Measurements from ENCODE around the gene SLC12A7. TPM values are rescaled to one million over a fixed set of nuclear protein-coding genes. Genes with fewer than 3 reads are reported as not detected.

Gene SLC12A7
- total RNA-seq, 1 donor from 2014 or later, result 11.5 TPM

- TF ChIP-seq CTCF (IDR thresholded peaks at IDR 0.05), result no peak
- Mint-ChIP-seq H3K9me3 (ENCODE audit: unreplicated experiment) (no peaks in the 10 kb centered on the region), H3K36me3 (ENCODE audit: unreplicated experiment) (no peaks in the 10 kb centered on the region), H3K4me1 (ENCODE audit: unreplicated experiment) (no peaks in the 10 kb centered on the region), H3K27ac (ENCODE audit: unreplicated experiment) (no peak overlapping the region), H3K4me3 (ENCODE audit: unreplicated experiment) (no peak overlapping the region), H3K27me3 (ENCODE audit: unreplicated experiment) (no peaks in the 10 kb centered on the region)
- no peak for DNase-seq (ENCODE audit: extremely low spot score, unreplicated experiment)
Observed at GRCh38 chr5:1080432-1080831, 31.4 kb downstream of the SLC12A7 start.

GRCh38 chr5:1079961-1080360 lies 31.9 kb downstream of the SLC12A7 start:
- Mint-ChIP-seq H3K27me3 (ENCODE audit: unreplicated experiment) (no peaks in the 10 kb centered on the region), H3K9me3 (ENCODE audit: unreplicated experiment) (no peaks in the 10 kb centered on the region), H3K27ac (ENCODE audit: unreplicated experiment) (no peak overlapping the region), H3K4me3 (ENCODE audit: unreplicated experiment) (no peak overlapping the region), H3K36me3 (ENCODE audit: unreplicated experiment) (no peaks in the 10 kb centered on the region), H3K4me1 (ENCODE audit: unreplicated experiment) (no peaks in the 10 kb centered on the region)
- no peak for DNase-seq (ENCODE audit: extremely low spot score, unreplicated experiment)
- TF ChIP-seq CTCF (IDR thresholded peaks at IDR 0.05), result no peak

GRCh38 chr5:1079486-1079885 lies 32.4 kb downstream of the SLC12A7 start:
- TF ChIP-seq CTCF (IDR thresholded peaks at IDR 0.05), result no peak
- H3K4me1 Mint-ChIP-seq (ENCODE audit: unreplicated experiment), result no peaks in the 10 kb centered on the region
- no peak overlapping the region for H3K27ac Mint-ChIP-seq (ENCODE audit: unreplicated experiment)
- no peak overlapping the region for H3K4me3 Mint-ChIP-seq (ENCODE audit: unreplicated experiment)
- no peaks in the 10 kb centered on the region for H3K27me3 Mint-ChIP-seq (ENCODE audit: unreplicated experiment)
- DNase-seq (ENCODE audit: extremely low spot score, unreplicated experiment), result no peak
- H3K9me3 Mint-ChIP-seq (ENCODE audit: unreplicated experiment), result no peaks in the 10 kb centered on the region
- H3K36me3 Mint-ChIP-seq (ENCODE audit: unreplicated experiment), result no peaks in the 10 kb centered on the region

GRCh38 chr5:1078851-1079250 lies 33.0 kb downstream of the SLC12A7 start:
- no peak for TF ChIP-seq CTCF (IDR thresholded peaks at IDR 0.05)
- no peak overlapping the region for H3K27ac Mint-ChIP-seq (ENCODE audit: unreplicated experiment)
- no peaks in the 10 kb centered on the region for H3K9me3 Mint-ChIP-seq (ENCODE audit: unreplicated experiment)
- no peaks in the 10 kb centered on the region for H3K27me3 Mint-ChIP-seq (ENCODE audit: unreplicated experiment)
- no peak for DNase-seq (ENCODE audit: extremely low spot score, unreplicated experiment)
- no peak overlapping the region for H3K4me3 Mint-ChIP-seq (ENCODE audit: unreplicated experiment)
- H3K36me3 Mint-ChIP-seq (ENCODE audit: unreplicated experiment), result no peaks in the 10 kb centered on the region
- no peaks in the 10 kb centered on the region for H3K4me1 Mint-ChIP-seq (ENCODE audit: unreplicated experiment)

GRCh38 chr5:1078206-1078605 lies 33.7 kb downstream of the SLC12A7 start:
- Mint-ChIP-seq H3K4me3 (ENCODE audit: unreplicated experiment) (no peak overlapping the region), H3K27me3 (ENCODE audit: unreplicated experiment) (no peaks in the 10 kb centered on the region), H3K4me1 (ENCODE audit: unreplicated experiment) (no peaks in the 10 kb centered on the region), H3K36me3 (ENCODE audit: unreplicated experiment) (no peaks in the 10 kb centered on the region), H3K27ac (ENCODE audit: unreplicated experiment) (no peak overlapping the region), H3K9me3 (ENCODE audit: unreplicated experiment) (no peaks in the 10 kb centered on the region)
- no peak for DNase-seq (ENCODE audit: extremely low spot score, unreplicated experiment)
- TF ChIP-seq CTCF (IDR thresholded peaks at IDR 0.05), result no peak

Data from osteocyte (in vitro differentiated cells).